HG02870 (cell line): Measurements from ENCODE around the gene MED16.
"Not testable (repeated sequence)": the region's sequence is repeated elsewhere in the genome, so short reads cannot be mapped to it uniquely, and the experiment has no call there.

ENCODE experiments used
- ATAC-seq: cut with Tn5 transposase; IDR thresholded peaks from one replicate; pipeline ENCODE4 v1.9.1; 2021; ENCODE audit warnings: mild to moderate bottlenecking, moderate library complexity; ENCODE audit not compliant: unreplicated experiment

Gene MED16

DNA sequence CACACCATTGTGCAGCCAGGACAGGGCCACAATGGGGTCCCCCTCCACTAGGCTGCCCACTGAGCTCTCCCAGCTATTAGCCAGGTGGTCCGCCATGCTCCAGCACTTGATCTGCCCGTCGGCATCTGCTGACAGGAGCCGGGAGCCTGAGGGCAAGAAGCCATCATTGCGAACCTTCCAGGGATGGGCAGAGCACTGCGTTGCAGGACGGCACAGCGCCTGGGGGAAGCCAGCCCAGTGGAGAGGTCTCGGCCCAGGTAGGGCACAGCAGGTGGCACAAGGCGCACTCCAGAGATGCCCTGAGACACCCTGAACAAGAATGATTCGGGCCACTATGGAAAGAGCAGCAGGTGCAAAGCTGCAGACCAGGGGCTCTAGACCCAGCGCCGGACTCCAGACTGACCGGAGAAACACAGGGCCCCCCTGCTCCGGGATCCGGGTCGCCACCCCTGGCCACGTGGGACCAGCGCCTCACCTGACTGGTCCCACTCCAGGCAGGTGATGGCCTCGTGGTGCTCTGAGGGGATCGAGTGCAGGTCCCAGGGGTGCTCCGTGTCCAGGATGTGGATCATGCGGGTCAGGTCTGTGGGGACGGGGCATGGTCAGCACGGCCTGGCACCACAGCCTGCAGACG lies 3.2 kb downstream of the MED16 start:
- no peak for ATAC-seq

DNA sequence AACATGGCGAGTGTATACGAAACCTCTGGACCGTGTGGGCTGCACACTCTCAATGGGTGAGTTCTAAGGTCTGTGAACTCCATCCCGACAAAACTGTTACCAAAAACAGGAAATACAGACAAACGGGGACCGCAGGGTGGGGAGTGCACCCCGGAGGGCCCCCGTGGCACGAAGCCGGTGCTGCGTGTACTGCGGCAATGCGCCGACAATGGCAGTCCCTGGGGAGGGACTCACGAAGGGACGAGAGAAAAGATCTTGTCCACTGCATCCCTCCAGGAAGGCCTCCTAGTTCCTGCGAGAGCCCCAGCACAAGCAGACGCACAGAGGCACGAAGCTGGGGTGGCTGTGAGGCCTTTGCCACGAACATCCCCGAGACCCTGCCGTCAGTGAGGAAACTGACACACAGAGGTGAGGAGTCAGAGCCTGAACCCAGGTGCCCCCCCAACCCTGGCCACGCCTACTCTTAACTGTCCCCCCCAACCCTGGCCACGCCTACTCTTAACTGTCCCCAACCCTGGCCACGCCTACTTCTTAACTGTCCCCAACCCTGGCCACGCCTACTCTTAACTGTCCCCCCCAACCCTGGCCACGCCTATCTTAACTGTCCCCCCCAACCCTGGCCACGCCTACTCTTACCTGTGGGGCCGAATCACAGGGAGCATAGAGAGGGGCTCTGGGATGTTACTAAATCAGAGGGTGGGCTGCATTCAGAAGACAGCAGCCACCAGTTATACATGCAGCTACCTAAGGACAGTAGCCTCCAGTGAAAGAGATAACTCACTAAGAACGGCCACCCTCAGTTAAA lies 4.2 kb downstream of the MED16 start:
- no peak for ATAC-seq

DNA sequence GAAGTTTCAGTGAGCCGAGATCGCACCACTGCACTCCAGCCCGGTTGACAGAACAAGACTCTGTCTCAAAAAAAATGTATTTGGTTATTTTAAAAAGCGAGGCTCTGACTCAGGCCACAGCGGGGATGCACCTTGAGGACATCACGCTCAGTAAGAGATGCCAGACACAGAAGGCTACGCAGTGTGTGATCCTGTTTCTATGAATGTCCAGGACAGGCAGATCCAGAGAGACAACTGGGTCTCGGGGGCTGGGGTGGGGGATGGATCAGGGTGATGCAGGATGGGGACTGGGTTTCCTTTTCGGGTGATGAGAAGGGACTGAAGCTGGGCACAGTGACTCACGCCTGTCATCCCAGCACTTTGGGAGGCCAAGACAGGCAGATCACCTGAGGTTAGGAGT lies 5.4 kb downstream of the MED16 start:
- no peak for ATAC-seq

DNA sequence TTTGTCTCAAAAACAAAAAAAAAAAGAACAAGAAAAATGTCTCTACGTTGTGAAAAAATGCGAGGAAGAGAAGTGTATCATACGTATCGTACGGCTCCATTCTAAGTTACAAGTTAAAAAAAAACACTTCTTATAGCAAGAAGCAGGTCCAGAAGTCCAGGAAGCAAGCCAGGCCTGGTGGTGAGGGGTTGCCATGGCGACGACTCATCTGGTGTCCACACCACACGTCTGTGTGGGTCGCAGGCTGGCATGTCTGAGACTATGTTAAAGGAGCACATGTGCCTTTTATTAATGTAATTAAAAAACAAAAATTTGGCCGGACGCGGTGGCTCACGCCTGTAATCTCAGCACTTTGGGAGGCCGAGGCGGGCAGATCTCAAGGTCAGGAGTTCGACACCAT lies 5.9 kb downstream of the MED16 start:
- ATAC-seq, result no peak

DNA sequence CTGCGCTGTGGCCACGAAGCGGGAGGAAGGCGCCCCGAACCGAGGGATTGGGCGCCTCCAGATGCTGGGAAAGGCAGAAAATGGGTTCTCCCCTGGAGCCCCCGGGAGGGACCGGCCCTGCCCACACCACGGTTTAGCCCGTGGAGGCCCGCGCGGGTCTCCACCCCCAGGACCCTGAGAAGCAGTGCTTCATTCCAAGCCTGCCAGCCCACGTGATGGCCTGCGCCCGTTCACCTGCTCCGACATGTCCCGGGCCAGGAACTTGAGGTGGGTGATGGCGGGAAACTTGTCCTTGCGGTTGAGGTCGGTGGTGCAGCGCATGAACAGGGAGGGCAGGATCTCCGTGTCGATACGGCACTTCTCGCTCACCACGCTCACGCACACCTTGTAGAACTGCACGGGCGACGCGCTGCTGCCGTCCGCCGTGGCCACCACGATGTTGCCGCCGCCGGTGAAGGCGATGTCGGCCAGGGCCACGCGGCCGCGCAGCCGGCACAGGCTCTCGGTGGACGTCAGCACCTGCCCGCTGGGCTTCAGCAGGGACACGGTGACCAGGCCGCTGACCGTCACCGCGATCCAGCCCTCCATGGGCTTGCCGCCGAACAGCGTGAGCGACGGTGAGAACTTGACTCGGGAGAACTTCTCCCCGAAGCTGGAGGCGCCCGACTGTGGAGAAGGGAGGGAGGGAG lies 7.3 kb downstream of the MED16 start:
- ATAC-seq, result no peak

DNA sequence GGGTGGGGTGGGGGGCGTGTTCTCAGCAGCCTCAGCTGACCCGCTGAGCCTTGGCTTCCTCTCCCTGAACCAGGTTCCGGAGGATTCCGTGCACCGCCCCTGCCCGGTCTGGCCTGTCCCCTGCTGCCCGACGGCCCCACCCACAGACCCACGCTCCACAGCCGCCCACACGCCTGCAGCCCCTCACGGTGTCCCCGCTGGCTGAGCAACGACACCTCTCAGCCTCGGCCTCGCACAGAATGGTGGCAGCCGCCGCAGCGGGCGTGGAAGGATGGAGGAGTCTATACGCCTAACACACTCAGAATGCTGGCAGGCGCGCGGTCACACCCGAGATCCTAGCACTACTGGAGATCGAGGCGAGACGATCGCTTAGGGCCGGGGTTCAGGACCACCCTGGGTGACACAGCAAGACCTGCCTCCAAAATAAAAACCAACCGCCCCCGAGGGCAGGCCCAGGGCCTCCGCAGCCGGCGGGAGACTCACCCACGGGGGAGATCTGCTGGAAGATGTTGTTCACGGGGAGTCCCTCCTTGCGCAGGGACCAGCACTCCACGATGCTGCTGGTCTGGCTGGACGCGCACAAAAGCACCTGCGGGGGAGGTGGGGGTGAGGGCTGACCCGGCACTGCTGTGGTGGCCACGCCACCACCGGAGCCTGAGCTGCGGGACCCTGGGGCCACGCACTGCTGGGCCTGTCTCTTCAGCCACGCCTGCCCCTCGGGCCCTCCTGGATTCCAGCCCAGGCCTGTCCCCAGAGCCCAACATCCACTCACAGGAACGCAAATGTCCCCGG lies 8.4 kb downstream of the MED16 start:
- no peak for ATAC-seq

DNA sequence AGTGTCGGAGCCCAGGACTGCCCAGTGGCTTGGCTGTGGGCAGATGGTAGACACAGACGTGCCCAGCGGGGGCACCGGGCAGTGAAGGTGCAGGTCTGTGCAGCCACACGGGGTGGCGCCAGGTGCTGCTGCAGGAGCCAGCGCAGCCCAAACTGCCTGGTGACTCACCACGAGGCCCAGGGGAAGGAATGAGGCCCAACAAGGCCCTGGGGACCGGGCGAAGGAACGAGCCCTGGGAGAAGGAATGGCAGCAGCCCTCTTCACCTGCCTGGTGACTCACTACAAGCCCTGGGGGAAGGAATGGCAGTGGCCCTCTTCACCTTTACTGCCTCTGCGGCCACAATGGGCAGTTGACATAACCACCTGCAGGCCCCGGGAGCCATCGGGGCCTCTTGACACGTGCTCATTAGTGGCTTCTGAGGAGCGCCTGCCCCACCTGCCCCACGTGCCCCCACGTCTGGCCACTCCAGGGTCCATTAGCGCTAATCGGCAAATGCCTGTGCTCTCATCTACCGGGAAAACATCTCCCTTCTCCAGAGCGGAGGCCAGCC lies 9.3 kb downstream of the MED16 start:
- ATAC-seq, result no peak

DNA sequence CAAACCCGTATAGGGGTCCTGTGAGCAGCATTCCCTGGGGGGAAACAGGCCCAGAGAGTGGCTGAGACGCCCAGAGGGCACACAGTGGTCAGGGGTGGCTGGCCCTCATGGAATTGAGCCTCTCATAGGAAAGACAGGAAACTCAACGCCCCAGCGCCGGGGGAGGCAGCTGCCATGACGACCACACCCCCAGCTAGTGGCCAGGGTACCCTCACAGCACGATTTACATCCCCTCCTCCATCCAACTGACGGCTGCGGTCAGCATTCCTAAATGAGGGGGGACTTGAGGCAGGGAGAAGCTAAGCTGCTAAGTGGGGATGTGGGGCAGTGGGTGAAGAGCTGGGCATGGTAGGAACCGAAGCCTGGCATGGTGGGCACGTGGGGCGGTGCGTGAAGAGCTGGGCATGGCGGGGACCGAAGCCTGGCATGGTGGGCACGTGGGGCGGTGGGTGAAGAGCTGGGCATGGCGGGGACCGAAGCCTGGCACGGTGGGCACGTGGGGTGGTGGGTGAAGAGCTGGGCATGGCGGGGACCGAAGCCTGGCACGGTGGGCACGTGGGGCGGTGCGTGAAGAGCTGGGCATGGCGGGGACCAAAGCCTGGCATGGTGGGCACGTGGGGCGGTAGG lies 10.0 kb downstream of the MED16 start:
- ATAC-seq, result no peak

DNA sequence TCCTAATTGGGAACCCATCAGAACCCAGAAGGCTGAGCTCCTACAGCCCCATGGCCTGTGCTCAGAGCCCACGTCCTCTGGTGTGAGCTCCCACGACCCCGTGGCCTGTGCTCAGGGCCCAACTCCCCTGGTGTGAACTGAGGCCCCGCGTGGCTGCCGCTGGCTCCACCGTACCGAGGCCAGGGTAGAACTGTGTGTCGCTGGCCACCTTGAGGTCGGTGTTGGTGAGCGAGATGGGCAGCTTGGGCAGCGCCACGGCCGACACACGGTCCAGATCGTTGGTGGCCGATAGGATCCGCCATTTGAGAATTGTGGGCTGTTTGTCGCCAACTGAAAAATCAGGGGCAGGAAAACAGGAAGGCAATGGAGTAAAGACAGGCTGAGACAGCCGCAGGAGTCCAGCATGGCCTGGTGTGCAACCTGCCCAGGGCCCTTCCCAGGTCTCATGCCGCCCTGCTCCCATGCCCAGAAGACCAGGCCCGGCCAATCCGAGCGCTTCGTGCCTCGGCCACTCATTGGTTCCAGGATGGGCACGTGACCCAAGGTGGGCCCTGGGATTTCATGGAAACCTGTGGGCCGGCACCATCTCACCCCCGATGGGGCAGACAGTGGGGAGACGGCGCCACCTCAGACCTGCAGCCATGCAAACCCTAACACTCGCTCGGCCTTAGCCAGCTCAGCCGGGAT lies 11.5 kb downstream of the MED16 start:
- ATAC-seq, result no peak

DNA sequence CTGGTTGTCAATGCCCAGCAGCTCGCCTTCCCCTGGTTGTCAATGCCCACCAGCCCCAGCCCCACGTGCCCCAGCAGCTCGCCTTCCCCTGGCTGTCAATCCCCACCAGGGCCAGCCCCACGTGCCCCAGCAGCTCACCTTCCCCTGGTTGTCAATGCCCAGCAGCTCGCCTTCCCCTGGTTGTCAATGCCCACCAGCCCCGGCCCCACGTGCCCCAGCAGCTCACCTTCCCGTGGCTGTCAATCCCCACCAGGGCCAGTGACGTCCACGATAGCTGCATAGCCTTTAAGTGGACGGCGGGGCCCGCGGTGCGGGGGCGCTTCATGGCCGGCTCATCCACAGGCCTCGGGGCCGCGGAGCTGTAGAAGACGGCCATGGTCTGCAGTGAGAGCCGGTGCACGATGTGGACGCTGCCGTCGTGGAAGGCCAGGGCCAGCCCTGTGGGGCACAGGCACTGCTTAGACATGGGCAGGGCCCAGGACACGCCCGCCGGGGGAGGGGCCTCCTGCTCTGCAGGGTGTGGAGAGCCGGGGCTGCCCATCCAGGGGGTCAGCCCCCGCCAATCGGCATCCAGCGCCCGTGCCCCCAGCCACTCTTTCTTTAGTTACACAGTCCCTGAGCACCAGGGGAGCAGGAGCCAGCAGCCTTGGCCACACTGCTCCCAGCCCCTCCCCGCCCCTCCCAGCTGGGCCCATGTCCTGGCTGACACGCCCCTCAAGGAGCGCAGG lies 13.1 kb downstream of the MED16 start:
- no peak for ATAC-seq

DNA sequence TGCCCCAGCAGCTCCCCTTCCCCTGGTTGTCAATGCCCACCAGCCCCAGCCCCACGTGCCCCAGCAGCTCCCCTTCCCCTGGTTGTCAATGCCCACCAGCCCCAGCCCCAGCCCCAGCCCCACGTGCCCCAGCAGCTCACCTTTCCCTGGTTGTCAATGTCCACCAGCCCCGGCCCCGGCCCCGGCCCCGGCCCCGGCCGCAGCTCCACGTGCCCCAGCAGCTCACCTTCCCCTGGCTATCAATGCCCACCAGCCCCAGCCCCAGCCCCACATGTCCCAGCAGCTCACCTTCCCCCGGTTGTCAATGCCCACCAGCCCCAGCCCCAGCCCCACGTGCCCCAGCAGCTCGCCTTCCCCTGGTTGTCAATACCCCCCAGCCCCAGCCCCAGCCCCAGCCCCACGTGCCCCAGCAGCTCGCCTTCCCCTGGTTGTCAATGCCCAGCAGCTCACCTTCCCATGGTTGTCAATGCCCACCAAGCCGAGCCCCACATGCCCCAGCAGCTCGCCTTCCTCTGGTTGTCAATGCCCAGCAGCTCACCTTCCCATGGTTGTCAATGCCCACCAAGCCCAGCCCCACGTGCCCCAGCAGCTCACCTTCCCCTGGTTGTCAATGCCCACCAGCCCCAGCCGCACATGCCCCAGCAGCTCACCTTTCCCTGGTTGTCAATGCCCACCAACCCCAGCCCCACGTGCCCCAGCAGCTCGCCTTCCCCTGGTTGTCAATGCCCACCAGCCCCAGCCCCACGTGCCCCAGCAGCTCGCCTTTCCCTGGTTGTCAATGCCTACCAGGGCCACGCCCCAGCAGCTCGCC lies 14.0 kb downstream of the MED16 start:
- ATAC-seq, result not testable (repeated sequence)

DNA sequence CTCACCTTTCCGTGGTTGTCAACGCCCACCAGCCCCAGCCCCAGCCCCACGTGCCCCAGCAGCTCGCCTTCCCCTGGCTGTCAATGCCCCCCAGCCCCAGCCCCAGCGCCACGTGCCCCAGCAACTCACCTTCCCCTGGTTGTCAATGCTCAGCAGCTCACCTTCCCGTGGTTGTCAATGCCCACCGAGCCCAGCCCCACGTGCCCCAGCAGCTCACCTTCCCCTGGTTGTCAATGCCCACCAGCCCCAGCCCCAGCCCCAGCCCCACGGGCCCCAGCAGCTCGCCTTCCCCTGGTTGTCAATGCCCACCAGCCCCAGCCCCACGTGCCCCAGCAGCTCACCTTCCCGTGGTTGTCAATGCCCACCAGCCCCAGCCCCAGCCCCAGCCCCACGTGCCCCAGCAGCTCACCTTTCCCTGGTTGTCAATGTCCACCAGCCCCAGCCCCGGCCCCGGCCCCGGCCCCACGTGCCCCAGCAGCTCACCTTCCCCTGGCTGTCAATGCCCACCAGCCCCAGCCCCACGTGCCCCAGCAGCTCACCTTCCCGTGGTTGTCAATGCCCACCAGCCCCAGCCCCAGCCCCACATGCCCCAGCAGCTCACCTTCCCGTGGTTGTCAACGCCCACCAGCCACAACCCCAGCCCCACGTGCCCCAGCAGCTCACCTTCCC lies 14.9 kb downstream of the MED16 start:
- ATAC-seq, result not testable (repeated sequence)

DNA sequence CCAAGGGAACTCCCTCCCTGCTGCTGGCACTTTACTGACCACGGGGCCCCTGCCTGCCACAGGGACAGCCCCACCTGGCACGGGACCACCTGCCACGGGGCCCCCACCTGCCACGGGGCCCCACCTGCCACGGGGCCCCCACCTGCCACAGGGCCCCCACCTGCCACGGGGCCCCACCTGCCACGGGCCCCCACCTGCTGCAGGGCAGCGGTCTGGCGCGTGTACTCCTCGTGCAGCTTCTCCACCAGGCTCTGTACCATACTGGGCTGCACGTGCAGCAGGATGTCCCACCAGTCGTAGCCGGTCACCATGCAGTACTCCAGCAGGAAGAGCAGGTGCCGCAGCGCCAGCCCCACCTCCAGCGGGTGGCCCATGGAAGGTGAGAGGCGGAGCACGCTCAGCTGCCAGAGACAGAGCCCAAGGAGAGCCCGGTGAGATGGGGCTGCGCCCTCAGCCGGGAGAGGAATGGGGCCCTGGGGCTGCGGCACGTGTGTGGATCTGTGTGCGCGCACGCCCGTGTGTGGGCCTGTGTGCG lies 16.1 kb downstream of the MED16 start:
- no peak for ATAC-seq

DNA sequence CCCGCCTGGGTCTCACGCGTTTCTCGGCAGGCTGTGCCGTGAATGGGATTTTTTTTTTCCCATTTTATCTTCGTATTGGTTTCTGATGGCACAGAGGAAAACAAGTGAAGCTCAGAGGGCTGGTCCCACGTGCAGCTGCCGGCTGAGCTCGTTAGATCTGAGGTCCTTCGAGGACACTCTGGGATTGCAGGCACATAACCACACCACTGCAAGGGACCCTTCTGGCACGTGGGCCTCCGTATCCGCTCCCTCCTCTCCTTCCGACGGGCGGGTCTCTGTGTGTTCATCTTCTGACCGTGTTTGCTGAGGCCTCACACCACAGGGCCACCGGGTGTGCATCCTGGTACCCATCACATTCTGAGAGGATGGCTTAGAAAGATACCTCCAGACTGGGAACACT lies 16.9 kb downstream of the MED16 start:
- ATAC-seq, result no peak

DNA sequence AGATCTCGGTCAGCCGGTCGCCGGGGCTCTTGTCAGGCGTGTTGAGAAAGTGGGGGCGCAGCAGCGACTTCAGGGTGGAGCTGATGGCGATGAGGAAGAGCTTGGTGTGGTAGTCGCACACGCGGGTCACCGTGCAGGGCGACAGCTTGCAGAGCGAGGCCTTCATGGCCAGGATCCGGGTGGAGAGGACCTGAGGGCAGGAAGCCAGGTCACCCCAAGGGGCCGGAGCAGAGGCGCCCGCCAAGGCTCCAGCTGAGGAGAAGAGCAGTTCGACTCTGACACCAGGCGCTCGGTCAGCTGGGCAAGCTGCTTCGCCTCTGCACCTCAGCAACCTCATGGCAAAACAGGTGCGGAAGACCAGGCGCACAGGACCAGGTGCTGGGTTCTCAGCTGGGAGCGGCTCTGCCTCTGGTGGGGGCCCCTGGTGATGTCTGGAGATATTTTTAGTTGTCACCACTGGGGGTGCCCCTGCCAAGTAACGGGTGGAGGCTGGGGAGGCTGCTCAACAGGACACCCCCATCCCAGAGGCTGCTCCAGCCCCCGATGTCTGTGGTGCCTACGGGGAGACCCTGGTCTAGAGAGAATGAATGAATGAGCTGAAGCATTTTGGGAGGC lies 17.6 kb downstream of the MED16 start:
- ATAC-seq, result no peak

DNA sequence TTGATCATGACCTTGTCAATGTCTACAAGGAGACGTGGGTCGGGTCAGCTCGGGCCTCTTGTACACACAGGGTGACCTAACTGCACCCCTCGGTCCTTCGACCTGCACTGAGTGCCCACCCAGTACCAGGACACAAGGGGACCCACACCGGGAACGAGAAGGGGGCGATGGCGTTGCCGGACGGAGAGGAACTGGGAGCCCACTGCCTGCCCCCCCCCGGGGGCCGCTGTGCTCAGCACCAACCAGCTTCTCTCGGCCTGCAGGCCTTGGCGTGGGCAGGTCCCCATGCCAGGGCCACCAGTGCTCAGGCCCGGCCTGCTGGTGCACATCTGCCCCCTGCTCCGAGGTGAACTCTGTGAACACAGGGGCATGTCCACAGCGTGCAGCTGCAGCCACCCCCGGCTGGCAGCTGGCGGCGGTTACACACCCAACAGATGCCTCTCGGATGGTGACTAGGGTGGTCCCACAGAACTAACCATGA lies 19.4 kb downstream of the MED16 start:
- no peak for ATAC-seq

DNA sequence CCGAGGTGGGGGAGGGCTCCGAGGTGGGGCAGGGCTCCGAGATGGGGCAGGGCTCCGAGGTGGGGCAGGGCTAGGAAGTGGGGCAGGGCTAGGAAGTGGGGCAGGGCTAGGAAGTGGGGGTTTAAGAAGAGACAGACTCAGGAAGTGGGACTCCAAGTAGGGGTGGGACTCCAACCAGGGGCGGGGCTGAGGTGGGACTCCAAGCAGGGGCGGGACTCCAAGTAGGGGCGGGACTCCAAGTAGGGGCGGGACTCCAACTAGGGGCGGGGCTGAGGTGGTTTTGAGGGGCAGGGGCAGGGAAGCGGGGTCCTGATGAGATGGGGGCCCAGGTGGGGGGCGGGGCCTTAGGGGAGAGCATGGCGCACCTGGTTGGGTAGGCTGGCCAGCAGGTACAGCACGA lies 19.9 kb downstream of the MED16 start:
- ATAC-seq, result no peak
